Measurements from ENCODE around the gene LRP1B. TPM values are rescaled to one million over a fixed set of nuclear protein-coding genes. Genes with fewer than 3 reads are reported as not detected.

LRP1B gene
- polyA plus RNA-seq, 1 donor from 2014 or later = 12.7 TPM

DNA sequence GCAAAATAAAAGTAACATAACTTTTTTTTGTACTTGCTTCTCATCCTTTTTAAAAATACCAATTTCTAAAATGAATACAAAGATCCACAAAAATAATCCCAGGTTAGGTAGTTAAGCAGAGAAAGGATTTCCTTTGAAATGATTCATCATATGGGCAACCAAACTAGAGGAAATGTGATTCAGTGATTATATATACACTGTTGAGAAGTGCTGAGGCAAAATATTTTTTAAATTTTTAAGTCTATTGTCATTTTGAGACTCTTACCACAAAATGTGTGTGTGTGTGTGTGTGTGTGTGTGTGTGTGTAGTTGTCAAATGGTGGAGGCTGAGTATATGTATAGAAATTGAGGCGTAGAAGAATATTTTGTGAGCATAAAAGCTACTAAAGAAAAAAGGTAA lies 1075.3 kb downstream of the LRP1B start:
- Histone ChIP-seq H3K79me2 (replicated peaks; ENCODE audit: insufficient read depth, low read length) (no peaks in the 10 kb centered on the region), H3K4me3 (ENCODE audit: low read length) (no peak overlapping the region), H4K20me1 (ENCODE audit: insufficient read depth) (no peaks in the 10 kb centered on the region), H3K27ac (ENCODE audit: low read length) (no peak overlapping the region), H3K36me3 (ENCODE audit: insufficient read depth, low read length) (no peaks in the 10 kb centered on the region), H3K27me3 (ENCODE audit: insufficient read depth, low read depth, low read length) (no peaks in the 10 kb centered on the region), H3K4me2 (ENCODE audit: low read length) (no peak overlapping the region), H3K9me3 (ENCODE audit: low read length) (no peaks in the 10 kb centered on the region), H2AFZ (ENCODE audit: low read depth, low read length) (no peak overlapping the region), H3F3A (ENCODE audit: insufficient read depth, low read length, poor library complexity, severe bottlenecking) (no peaks in the 10 kb centered on the region), H3K9ac (ENCODE audit: low read length) (no peak overlapping the region), H3K9me2 (ENCODE audit: insufficient read depth, low read length) (no peaks in the 10 kb centered on the region)
- no peak for TF ChIP-seq EZH2 (IDR thresholded peaks at IDR 0.05; ENCODE audit: borderline replicate concordance, insufficient read depth, low read length, poor library complexity, severe bottlenecking)
- TF ChIP-seq RAD21 (conservative IDR thresholded peaks at IDR 0.05) = no peak
- no peak for TF ChIP-seq TAF1 (IDR thresholded peaks at IDR 0.05; ENCODE audit: low read depth)
- TF ChIP-seq, protein P1, sequence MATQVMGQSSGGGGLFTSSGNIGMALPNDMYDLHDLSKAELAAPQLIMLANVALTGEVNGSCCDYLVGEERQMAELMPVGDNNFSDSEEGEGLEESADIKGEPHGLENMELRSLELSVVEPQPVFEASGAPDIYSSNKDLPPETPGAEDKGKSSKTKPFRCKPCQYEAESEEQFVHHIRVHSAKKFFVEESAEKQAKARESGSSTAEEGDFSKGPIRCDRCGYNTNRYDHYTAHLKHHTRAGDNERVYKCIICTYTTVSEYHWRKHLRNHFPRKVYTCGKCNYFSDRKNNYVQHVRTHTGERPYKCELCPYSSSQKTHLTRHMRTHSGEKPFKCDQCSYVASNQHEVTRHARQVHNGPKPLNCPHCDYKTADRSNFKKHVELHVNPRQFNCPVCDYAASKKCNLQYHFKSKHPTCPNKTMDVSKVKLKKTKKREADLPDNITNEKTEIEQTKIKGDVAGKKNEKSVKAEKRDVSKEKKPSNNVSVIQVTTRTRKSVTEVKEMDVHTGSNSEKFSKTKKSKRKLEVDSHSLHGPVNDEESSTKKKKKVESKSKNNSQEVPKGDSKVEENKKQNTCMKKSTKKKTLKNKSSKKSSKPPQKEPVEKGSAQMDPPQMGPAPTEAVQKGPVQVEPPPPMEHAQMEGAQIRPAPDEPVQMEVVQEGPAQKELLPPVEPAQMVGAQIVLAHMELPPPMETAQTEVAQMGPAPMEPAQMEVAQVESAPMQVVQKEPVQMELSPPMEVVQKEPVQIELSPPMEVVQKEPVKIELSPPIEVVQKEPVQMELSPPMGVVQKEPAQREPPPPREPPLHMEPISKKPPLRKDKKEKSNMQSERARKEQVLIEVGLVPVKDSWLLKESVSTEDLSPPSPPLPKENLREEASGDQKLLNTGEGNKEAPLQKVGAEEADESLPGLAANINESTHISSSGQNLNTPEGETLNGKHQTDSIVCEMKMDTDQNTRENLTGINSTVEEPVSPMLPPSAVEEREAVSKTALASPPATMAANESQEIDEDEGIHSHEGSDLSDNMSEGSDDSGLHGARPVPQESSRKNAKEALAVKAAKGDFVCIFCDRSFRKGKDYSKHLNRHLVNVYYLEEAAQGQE (IDR thresholded peaks at IDR 0.05; ENCODE audit: borderline replicate concordance) = no peak
- no peak for TF ChIP-seq MXI1 (conservative IDR thresholded peaks at IDR 0.05; ENCODE audit: poor library complexity, severe bottlenecking)
- no peak for TF ChIP-seq SMC3 (conservative IDR thresholded peaks at IDR 0.05; ENCODE audit: poor library complexity)
- TF ChIP-seq EP300 (conservative IDR thresholded peaks at IDR 0.05; ENCODE audit: poor library complexity, severe bottlenecking) = no peak

DNA sequence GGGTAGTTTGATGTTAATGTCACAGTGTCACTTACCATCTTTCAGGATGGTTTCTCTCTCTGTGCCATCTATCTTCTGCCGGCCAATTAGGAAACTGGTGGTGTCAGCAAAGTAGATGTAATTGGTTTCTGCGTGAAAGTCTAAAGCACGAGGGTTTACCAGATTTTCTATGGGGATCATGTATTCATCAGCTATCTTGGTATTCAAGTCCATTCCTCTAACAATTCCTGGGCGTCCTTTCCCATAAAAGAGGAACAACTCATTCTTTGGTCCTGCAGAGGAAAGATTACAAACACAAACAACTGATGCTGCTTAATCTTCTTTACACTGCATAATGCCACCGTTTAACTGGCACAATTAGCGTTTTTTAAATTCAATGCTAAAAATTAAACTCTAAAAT lies 1081.9 kb downstream of the LRP1B start:
- Histone ChIP-seq H3F3A (ENCODE audit: insufficient read depth, low read length, poor library complexity, severe bottlenecking) (no peaks in the 10 kb centered on the region), H2AFZ (ENCODE audit: low read depth, low read length) (no peak overlapping the region), H3K27me3 (ENCODE audit: insufficient read depth, low read depth, low read length) (no peaks in the 10 kb centered on the region), H3K9me3 (ENCODE audit: low read length) (no peaks in the 10 kb centered on the region), H4K20me1 (ENCODE audit: insufficient read depth) (no peaks in the 10 kb centered on the region), H3K4me3 (ENCODE audit: low read length) (no peak overlapping the region), H3K9ac (ENCODE audit: low read length) (no peak overlapping the region), H3K9me2 (ENCODE audit: insufficient read depth, low read length) (no peaks in the 10 kb centered on the region), H3K36me3 (ENCODE audit: insufficient read depth, low read length) (no peaks in the 10 kb centered on the region), H3K27ac (ENCODE audit: low read length) (no peak overlapping the region), H3K4me2 (ENCODE audit: low read length) (no peak overlapping the region), H3K79me2 (replicated peaks; ENCODE audit: insufficient read depth, low read length) (no peaks in the 10 kb centered on the region)
- TF ChIP-seq EZH2 (IDR thresholded peaks at IDR 0.05; ENCODE audit: borderline replicate concordance, insufficient read depth, low read length, poor library complexity, severe bottlenecking) (no peak), SMC3 (conservative IDR thresholded peaks at IDR 0.05; ENCODE audit: poor library complexity) (no peak), POLR2AphosphoS5 (IDR thresholded peaks at IDR 0.05) (no peak)

DNA sequence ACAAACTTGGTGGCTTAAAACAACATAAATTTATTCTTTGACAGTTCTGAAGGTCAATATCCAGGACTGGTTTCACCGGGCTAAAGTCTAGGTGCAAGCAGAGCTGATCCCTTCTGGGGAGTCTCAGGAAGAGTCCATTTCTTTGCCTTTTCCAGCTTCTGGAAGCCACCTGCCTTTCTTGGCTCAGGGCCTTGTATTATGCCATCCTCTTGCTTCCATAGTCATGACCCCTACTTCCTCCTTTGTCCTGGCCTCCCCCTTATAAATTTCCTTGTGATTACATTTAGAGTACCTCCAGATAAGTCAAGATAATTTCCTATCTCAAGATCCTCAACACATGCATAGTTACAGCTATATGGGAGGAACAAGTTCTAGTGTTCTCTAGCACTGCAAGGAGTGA lies 1089.5 kb downstream of the LRP1B start:
- H3K27ac ChIP-seq (ENCODE audit: low read length) = no peak overlapping the region
- no peaks in the 10 kb centered on the region for H3K79me2 ChIP-seq (replicated peaks; ENCODE audit: insufficient read depth, low read length)
- H4K20me1 ChIP-seq (ENCODE audit: insufficient read depth) = no peaks in the 10 kb centered on the region
- H2AFZ ChIP-seq (ENCODE audit: low read depth, low read length) = no peak overlapping the region
- H3K9me2 ChIP-seq (ENCODE audit: insufficient read depth, low read length) = no peaks in the 10 kb centered on the region
- no peaks in the 10 kb centered on the region for H3F3A ChIP-seq (ENCODE audit: insufficient read depth, low read length, poor library complexity, severe bottlenecking)
- TF ChIP-seq TAF1 (IDR thresholded peaks at IDR 0.05; ENCODE audit: low read depth) (no peak), RAD21 (conservative IDR thresholded peaks at IDR 0.05) (no peak), EP300 (conservative IDR thresholded peaks at IDR 0.05; ENCODE audit: poor library complexity, severe bottlenecking) (no peak), SMC3 (conservative IDR thresholded peaks at IDR 0.05; ENCODE audit: poor library complexity) (no peak), EZH2 (IDR thresholded peaks at IDR 0.05; ENCODE audit: borderline replicate concordance, insufficient read depth, low read length, poor library complexity, severe bottlenecking) (no peak), POLR2AphosphoS5 (IDR thresholded peaks at IDR 0.05) (no peak), MXI1 (conservative IDR thresholded peaks at IDR 0.05; ENCODE audit: poor library complexity, severe bottlenecking) (no peak)
- TF ChIP-seq, protein P2, sequence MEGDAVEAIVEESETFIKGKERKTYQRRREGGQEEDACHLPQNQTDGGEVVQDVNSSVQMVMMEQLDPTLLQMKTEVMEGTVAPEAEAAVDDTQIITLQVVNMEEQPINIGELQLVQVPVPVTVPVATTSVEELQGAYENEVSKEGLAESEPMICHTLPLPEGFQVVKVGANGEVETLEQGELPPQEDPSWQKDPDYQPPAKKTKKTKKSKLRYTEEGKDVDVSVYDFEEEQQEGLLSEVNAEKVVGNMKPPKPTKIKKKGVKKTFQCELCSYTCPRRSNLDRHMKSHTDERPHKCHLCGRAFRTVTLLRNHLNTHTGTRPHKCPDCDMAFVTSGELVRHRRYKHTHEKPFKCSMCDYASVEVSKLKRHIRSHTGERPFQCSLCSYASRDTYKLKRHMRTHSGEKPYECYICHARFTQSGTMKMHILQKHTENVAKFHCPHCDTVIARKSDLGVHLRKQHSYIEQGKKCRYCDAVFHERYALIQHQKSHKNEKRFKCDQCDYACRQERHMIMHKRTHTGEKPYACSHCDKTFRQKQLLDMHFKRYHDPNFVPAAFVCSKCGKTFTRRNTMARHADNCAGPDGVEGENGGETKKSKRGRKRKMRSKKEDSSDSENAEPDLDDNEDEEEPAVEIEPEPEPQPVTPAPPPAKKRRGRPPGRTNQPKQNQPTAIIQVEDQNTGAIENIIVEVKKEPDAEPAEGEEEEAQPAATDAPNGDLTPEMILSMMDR (IDR thresholded peaks at IDR 0.05; ENCODE audit: poor library complexity, severe bottlenecking) = no peak
- TF ChIP-seq, protein P1 (IDR thresholded peaks at IDR 0.05; ENCODE audit: borderline replicate concordance) = no peak
- H3K9ac ChIP-seq (ENCODE audit: low read length) = no peak overlapping the region
- no peaks in the 10 kb centered on the region for H3K9me3 ChIP-seq (ENCODE audit: low read length)
- no peaks in the 10 kb centered on the region for H3K27me3 ChIP-seq (ENCODE audit: insufficient read depth, low read depth, low read length)
- H3K4me3 ChIP-seq (ENCODE audit: low read length) = no peak overlapping the region
- no peaks in the 10 kb centered on the region for H3K36me3 ChIP-seq (ENCODE audit: insufficient read depth, low read length)
- no peak overlapping the region for H3K4me2 ChIP-seq (ENCODE audit: low read length)

Measured in neural cell (in vitro differentiated cells).